Mucosa of gallbladder (tissue), 1 donor: ENCODE data around the gene SMARCA5. TPM values are rescaled to one million over a fixed set of nuclear protein-coding genes. Genes with fewer than 3 reads are reported as not detected.

Source experiments
- DNase-seq: peaks from one replicate; pipeline ENCODE4 v3.0.0-alpha.2; 2020; ENCODE audit warnings: low spot score
- total RNA-seq: library from RNA; stranded (reverse); gene quantifications from one replicate; pipeline ENCODE4 v1.2.1, GENCODE V29; 2021
- donor health status: DM: no; HTN: no; CAD: no.

The SMARCA5 gene
- total RNA-seq, 1 donor from 2014 or later, result 49.5 TPM

DNA sequence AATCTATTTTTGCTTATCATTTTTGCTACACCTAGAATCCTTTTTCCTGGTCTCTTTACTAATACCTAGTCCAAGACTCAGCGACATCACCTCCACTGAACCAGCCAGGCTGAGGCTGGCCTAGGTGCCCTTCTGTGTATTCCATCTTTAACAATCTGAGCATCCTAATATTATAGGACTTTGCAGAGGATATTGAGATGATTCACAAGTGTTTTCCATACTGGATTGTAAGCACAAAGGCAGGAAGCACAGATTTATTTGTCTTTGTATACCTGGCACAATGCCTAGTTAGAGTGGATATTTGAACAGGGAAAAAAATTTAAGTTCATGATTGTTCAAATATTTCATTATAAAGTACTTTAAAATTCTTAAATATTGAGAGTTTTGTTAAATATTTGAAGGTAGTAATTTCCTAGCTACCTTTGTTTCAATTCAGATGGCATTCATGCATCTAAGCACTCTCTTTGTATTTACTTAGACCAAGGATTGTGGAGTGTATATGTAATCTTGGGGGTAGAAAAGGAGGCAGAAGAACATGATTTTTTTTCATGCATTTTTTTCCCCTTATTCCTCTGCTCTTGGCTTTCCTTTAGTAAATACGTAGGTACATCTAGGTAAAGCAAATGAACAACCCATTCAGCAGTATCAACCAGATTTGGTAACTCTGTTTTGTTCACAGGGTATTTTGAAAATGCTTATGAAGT, 18.4 kb downstream of the SMARCA5 start:
- no peak for DNase-seq

DNA sequence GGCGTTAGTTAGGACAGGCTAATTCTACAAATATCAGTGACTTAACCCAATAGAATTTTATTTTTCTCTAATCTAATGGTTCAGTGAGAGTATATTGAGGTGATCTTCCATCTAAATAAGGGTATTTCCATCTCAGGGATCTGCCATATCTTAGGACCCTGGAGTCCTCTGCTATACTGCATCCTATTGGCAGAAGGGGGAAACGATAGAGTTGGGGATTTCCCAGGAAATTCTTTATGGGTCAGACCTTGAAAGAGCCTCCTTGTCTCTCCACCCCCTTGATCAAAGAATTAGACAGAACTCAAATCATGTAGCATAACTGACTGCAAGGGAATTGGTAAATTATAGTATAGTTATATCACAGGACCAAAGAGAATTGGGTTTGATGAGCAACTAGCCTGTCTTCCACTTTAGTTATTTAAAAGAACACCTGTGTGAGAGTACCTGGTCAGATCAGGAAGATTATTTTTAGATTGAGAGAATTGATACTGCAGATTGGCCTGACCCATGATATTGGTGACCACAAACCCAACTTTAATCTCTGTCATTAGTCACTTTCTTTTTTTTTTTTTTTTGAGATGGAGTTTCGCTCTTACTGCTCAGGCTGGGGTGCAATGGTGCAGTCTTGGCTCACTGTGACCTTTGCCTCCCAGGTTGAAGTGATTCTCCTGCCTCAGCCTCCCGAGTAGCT, 25.6 kb downstream of the SMARCA5 start:
- no peak for DNase-seq

DNA sequence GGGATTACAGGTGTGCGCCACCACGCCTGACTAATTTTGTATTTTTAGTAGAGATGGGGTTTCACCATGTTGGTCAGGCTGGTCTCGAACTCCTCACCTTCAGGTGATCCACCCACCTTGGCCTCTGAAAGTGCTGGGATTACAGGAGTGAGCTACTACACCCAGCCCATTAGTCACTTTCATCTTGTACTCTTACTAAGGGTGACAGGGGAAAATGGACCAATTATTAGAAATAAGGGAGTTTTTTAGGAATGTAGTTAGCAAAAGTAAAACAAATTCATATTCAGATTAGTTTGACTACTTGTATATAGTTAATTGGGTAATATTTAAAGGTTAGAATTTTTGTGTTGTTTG, 26.1 kb downstream of the SMARCA5 start:
- DNase-seq, result no peak

- no peak for DNase-seq
Measured at GRCh38 chr4:143549928-143550327, 36.4 kb downstream of the SMARCA5 start.

GRCh38 chr4:143554728-143555597, 41.5 kb downstream of the SMARCA5 start:
- DNase-seq, result no peak

DNA sequence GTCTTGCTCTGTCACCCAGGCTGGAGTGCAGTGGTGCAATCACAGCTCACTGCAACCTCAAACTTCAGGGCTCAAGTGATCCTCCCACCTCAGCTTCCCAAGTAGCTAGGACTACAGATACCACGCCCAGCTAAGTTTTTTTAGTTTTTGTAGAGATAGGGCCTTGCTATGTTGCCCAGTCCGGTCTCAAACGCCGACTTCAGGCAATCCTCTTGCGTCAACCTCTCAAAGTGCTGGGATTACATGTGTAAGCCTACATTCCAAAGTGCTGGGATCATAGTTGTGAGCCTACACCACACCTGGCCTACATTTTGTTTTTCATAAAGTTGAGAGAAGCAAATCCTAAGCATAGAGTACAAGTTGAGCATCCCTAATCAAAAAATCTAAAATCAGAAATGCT, 42.2 kb downstream of the SMARCA5 start:
- no peak for DNase-seq

GRCh38 chr4:143558286-143558685, 44.8 kb downstream of the SMARCA5 start:
- DNase-seq, result no peak

- DNase-seq, result peak; percentile 79
Measured at GRCh38 chr4:143558823-143559756, 45.6 kb downstream of the SMARCA5 start.

GRCh38 chr4:143559757-143560147, 46.2 kb downstream of the SMARCA5 start:
- DNase-seq, result no peak

GRCh38 chr4:143564472-143564871, 51.0 kb downstream of the SMARCA5 start:
- DNase-seq, result no peak

DNA sequence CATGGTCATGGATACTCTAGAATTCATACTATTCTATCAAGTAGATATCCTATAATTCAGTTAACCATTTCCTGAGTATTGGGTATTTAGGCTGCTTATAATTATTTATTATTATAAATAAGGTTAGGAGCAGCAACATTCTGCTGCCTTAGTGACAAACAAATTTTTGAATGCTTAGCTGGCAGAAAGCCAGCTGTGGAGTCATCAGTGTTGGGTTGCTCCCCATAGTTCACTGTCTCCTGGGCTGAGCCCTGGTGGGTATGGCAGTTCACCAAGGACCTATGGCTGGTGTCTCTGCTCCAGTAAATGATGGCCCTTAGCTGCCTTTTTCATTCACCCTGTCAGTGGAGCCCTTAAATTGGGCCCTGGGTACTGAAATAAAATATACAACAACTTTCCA, 61.8 kb downstream of the SMARCA5 start:
- DNase-seq, result no peak

- no peak for DNase-seq
Measured at GRCh38 chr4:143581331-143581946, 67.9 kb downstream of the SMARCA5 start.

GRCh38 chr4:143585548-143585947, 72.0 kb downstream of the SMARCA5 start:
- no peak for DNase-seq

DNA sequence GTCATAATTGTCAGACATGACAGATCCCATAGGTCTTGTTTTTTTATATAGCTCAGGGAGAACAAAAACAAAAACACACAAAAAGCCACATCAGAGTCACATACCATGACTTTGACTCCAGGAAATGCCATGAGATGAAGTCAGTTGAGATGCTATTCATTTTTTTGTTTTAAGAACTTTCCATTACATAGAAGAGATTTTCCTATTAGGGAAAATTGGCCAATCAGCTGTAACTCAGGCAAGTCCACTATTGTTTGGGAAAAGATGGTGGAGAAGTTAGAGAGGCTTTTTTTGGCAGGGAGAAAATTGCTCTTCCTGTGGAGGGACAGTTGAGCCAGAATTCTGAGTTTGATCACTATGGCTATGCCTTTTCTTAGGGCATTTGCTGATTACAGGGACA, 72.6 kb downstream of the SMARCA5 start:
- no peak for DNase-seq

- DNase-seq, result no peak
Measured at GRCh38 chr4:143587703-143588102, 74.2 kb downstream of the SMARCA5 start.

DNA sequence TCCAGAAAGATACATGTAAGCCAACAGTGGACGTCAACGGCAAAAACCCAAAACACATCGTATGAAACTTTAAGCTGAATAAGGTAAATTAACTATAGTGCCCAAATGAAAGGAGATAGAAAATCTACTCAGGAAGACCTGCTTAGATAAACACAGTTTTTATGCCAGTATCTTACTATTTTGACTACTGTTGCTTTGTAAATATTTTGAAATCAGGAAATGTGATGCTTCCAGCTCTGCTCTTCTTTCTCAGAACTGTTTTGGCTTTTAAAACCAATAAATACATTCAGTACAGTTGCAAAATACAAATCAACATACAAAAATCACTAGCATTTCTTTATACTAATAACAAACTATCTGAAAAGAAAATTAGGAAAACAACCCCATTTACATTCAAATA, 83.8 kb downstream of the SMARCA5 start:
- DNase-seq, result no peak

GRCh38 chr4:143598816-143599215, 85.3 kb downstream of the SMARCA5 start:
- no peak for DNase-seq

DNA sequence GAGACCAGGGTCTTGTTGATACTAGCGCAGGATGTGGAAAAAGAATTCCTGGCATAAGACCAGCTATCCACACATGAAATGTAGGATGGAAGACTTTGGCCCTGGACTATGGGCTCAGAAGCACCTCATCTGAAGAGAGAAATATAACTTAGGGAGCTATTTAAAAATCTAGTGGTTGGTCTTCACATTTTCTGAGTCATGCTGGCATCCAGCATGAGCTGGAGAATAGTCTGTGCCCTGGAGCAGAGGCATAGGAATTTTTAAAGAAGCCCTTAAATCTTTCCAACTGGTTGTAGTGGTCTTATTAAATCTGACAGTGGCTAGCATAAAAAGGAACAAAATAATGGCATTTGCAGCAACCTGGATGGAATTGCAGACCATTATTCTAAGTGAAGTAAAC, 86.3 kb downstream of the SMARCA5 start:
- no peak for DNase-seq

DNA sequence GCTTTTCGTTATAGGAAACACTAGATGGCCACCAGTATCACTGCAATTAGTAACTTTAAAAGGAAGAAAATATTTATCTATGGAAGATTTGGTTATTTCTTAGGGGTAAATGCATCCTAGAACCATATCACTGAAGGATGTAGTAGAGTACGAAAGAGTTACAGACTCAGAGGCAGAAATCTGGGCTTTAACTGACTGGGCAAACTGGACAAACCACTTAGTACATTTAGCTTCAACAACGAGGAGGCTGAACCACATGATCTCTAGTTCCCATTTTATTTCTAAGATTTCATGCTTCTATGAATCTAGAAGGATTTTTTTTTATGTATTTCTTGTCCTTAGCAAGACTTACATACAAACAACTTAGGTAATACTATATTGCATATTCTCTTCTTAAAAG, 93.0 kb downstream of the SMARCA5 start:
- DNase-seq, result no peak
